IMR-90 (cell line): ENCODE measurements around the gene TBC1D10A. TPM values are rescaled to one million over a fixed set of nuclear protein-coding genes. Genes with fewer than 3 reads are reported as not detected.
A peak's percentile ranks its signal among the peaks of the same experiment; 100 is the strongest.

Source experiments
- ATAC-seq: fragments of 200-7000 bp; cut with Tn5 transposase; 2 replicates; pipeline ENCODE4 v1.9.1; 2020; ENCODE audit warnings: low read depth, mild to moderate bottlenecking, moderate library complexity
- BruUV-seq: library from RNA; stranded (reverse); fragments of 400-500 nt; replicated peaks from 2 replicates; lab custom pipeline; 2021; lab: Mats Ljungman, UMichigan
- CTCF ChIA-PET: fragments of 300-600 bp; formaldehyde crosslinking; extraction: SDS; loops from one replicate; lab custom pipeline; 2021; ENCODE audit warnings: antibody characterized with exemption; lab: Yijun Ruan, JAX
- POLR2A ChIA-PET: fragments of 300-600 bp; sonication (Branson Sonifier 250); formaldehyde crosslinking; loops from one replicate; lab custom pipeline; 2022; ENCODE audit warnings: antibody characterized with exemption; ENCODE audit not compliant: unreplicated experiment; lab: Charles Lee
- DNase-seq: peaks from one replicate; pipeline ENCODE4 v3.0.0; 2013
- H2AFZ ChIP-seq: replicated peaks from 2 replicates; pipeline ENCODE3; 2013; ENCODE audit warnings: low read length, mild to moderate bottlenecking; ENCODE audit not compliant: poor library complexity
- H2AK5ac ChIP-seq: 2 replicates; pipeline ENCODE4 v1.6.1; 2013; ENCODE audit warnings: low read depth, low read length, inconsistent platforms
- H2AK9ac ChIP-seq: replicated peaks from 2 replicates; pipeline ENCODE3; 2013; ENCODE audit warnings: mild to moderate bottlenecking, low read depth, low read length, moderate library complexity; ENCODE audit not compliant: poor library complexity
- H2BK120ac ChIP-seq: 2 replicates; pipeline ENCODE4 v1.6.1; 2013; ENCODE audit warnings: low read depth, low read length, inconsistent platforms
- H2BK15ac ChIP-seq: 3 replicates; pipeline ENCODE4 v1.6.1; 2013; ENCODE audit warnings: low read depth, low read length, inconsistent platforms
- H2BK20ac ChIP-seq: 2 replicates; pipeline ENCODE4 v1.6.1; 2013; ENCODE audit warnings: low read depth, mild to moderate bottlenecking, inconsistent platforms, low read length, moderate library complexity
- H2BK5ac ChIP-seq: 2 replicates; pipeline ENCODE4 v1.6.1; 2013; ENCODE audit warnings: mild to moderate bottlenecking, low read depth, low read length, inconsistent platforms; ENCODE audit not compliant: poor library complexity, severe bottlenecking
- H3K14ac ChIP-seq: replicated peaks from 2 replicates; pipeline ENCODE4 v1.6.1; 2013; ENCODE audit warnings: low read depth, low read length, inconsistent platforms
- H3K18ac ChIP-seq: 2 replicates; pipeline ENCODE4 v1.6.1; 2013; ENCODE audit warnings: low read depth, low read length, control low read depth
- H3K23ac ChIP-seq: 2 replicates; pipeline ENCODE4 v1.6.1; 2013; ENCODE audit warnings: low read depth, low read length, inconsistent platforms
- H3K27ac ChIP-seq: 2 replicates; pipeline ENCODE4 v1.5.1; 2013; ENCODE audit warnings: mild to moderate bottlenecking, control low read depth, low read length; ENCODE audit not compliant: insufficient read depth
- H3K27me3 ChIP-seq: 2 replicates; pipeline ENCODE4 v1.6.1; 2013; ENCODE audit warnings: low read length; ENCODE audit not compliant: control insufficient read depth, insufficient read depth
- H3K36me3 ChIP-seq: 2 replicates; pipeline ENCODE4 v1.6.1; 2013; ENCODE audit warnings: low read length, mixed read lengths; ENCODE audit not compliant: control insufficient read depth, insufficient read depth
- H3K4ac ChIP-seq: 2 replicates; pipeline ENCODE4 v1.6.1; 2013; ENCODE audit warnings: low read depth, low read length, inconsistent platforms
- H3K4me1 ChIP-seq: 2 replicates; pipeline ENCODE4 v1.6.1; 2013; ENCODE audit warnings: low read length, mixed read lengths; ENCODE audit not compliant: control insufficient read depth, insufficient read depth
- H3K4me2 ChIP-seq: 2 replicates; pipeline ENCODE4 v1.6.1; 2013; ENCODE audit warnings: low read depth, mild to moderate bottlenecking, control low read depth, low read length, moderate library complexity
- H3K4me3 ChIP-seq: 2 replicates; pipeline ENCODE4 v1.5.1; 2013; ENCODE audit warnings: low read depth, mild to moderate bottlenecking, control low read depth, low read length, moderate library complexity; ENCODE audit not compliant: insufficient read depth
- H3K56ac ChIP-seq: 2 replicates; pipeline ENCODE4 v1.6.1; 2013; ENCODE audit warnings: low read length, inconsistent platforms; ENCODE audit not compliant: insufficient read depth; ENCODE audit errors: extremely low read depth
- H3K79me1 ChIP-seq, 2 experiments: 2 replicates each; pipeline ENCODE4 v1.6.1; 2013; ENCODE audit warnings: low read length in 2 of 2, inconsistent platforms in 1 of 2, low read depth in 1 of 2
- H3K9ac ChIP-seq: 2 replicates; pipeline ENCODE4 v1.6.1; 2013; ENCODE audit warnings: low read depth, low read length, control low read depth
- H3K9me1 ChIP-seq: 2 replicates; pipeline ENCODE4 v1.6.1; 2013; ENCODE audit warnings: low read length, inconsistent platforms; ENCODE audit not compliant: insufficient read depth
- H3K9me3 ChIP-seq: 2 replicates; pipeline ENCODE4 v1.6.1; 2013; ENCODE audit warnings: low read length; ENCODE audit not compliant: control insufficient read depth, insufficient read depth
- H4K20me1 ChIP-seq: 2 replicates; pipeline ENCODE4 v1.6.1; 2013; ENCODE audit warnings: low read length, inconsistent platforms; ENCODE audit not compliant: insufficient read depth
- H4K5ac ChIP-seq: 2 replicates; pipeline ENCODE4 v1.6.1; 2013; ENCODE audit warnings: mild to moderate bottlenecking, low read depth, low read length, control low read depth
- H4K8ac ChIP-seq, 2 experiments: 2 replicates each; pipeline ENCODE4 v1.6.1; 2013; ENCODE audit warnings: low read depth in 2 of 2, low read length in 2 of 2, control low read depth in 1 of 2, inconsistent platforms in 1 of 2
- H4K91ac ChIP-seq: 2 replicates; pipeline ENCODE4 v1.6.1; 2013; ENCODE audit warnings: low read depth, low read length, inconsistent platforms; ENCODE audit not compliant: insufficient read depth
- BHLHE40 ChIP-seq: fragments of 150-350 bp; IDR thresholded peaks from 2 replicates; pipeline ENCODE4 v1.6.1; 2016; ENCODE audit warnings: mild to moderate bottlenecking, low read depth, low read length
- CEBPB ChIP-seq: IDR thresholded peaks from 2 replicates; pipeline ENCODE4 v1.6.1; 2012; ENCODE audit warnings: low read depth, low read length, improper control_type of control experiment
- FOS ChIP-seq: fragments of 150-350 bp; IDR thresholded peaks from 2 replicates; pipeline ENCODE4 v1.6.1; 2016; ENCODE audit warnings: low read depth, low read length
- MAFK ChIP-seq: IDR thresholded peaks from 2 replicates; pipeline ENCODE4 v1.6.1; 2012; ENCODE audit warnings: low read depth, low read length, improper control_type of control experiment
- NFE2L2 ChIP-seq: fragments of 150-350 bp; IDR thresholded peaks from 2 replicates; pipeline ENCODE4 v1.6.1; 2016; ENCODE audit warnings: low read depth, mild to moderate bottlenecking, low read length
- POLR2A ChIP-seq: IDR thresholded peaks from 2 replicates; pipeline ENCODE4 v1.6.1; 2012; ENCODE audit warnings: mild to moderate bottlenecking, low read depth, low read length
- RAD21 ChIP-seq: IDR thresholded peaks from 2 replicates; pipeline ENCODE4 v1.6.1; 2012; ENCODE audit warnings: low read length, improper control_type of control experiment
- WGBS, 2 experiments: methylation state at CpG; one replicate each; pipeline versions ENCODE4 v1.1.5 to v1.1.7; 2013; ENCODE audit warnings: missing lambda C conversion rate in 2 of 2; ENCODE audit not compliant: insufficient read length in 1 of 2; ENCODE audit errors: extremely low coverage in 2 of 2; 5-methylcytosine and 5-hydroxymethylcytosine counted together
- dilution Hi-C: fragments of 300-500 bp; cut with HindIII; formaldehyde crosslinking; loops from one replicate; pipeline ENCODE4 v1.14.3; 2018; ENCODE audit warnings: low sequenced_read_pairs; ENCODE audit not compliant: unreplicated experiment
- in situ Hi-C: fragments of 300-500 bp; cut with MboI; formaldehyde crosslinking; loops from 3 replicates; pipeline ENCODE4 v1.14.3; 2019; ENCODE audit warnings: low sequenced_read_pairs, inconsistent platforms, mixed read lengths
- intact Hi-C: fragments of 100-400 bp; cut with micrococcal nuclease; formaldehyde crosslinking; loops from 2 replicates; pipeline ENCODE4 v1.10.0; 2022
- polyA plus RNA-seq, 3 experiments: library from polyadenylated mRNA; depleted of rRNA; stranded (reverse); fragments of >200 nt; gene quantifications; 2 replicates each; pipeline ENCODE4 v1.2.3, GENCODE V29; 2012; ENCODE audit warnings: low replicate concordance in 1 of 3
- total RNA-seq: library from RNA; depleted of rRNA; stranded (reverse); fragments of >200 nt; gene quantifications from 2 replicates; pipeline ENCODE4 v1.2.3, GENCODE V29; 2012
- TF ChIP-seq, protein P1 (sequence below): fragments of 150-350 bp; IDR thresholded peaks from 2 replicates; pipeline ENCODE4 v1.6.1; 2017; ENCODE audit warnings: mild to moderate bottlenecking, antibody characterized with exemption, low read length, low read depth
- TF ChIP-seq, protein P2 (sequence below): fragments of 150-350 bp; IDR thresholded peaks from 2 replicates; pipeline ENCODE4 v1.6.1; 2016; ENCODE audit warnings: low read depth, mild to moderate bottlenecking, low read length, moderate library complexity, borderline replicate concordance

TBC1D10A gene
- total and polyA plus RNA-seq, 2 of the 4 experiments (the other 2 are of a cell fraction): 16.3 to 33.1 TPM

DNA sequence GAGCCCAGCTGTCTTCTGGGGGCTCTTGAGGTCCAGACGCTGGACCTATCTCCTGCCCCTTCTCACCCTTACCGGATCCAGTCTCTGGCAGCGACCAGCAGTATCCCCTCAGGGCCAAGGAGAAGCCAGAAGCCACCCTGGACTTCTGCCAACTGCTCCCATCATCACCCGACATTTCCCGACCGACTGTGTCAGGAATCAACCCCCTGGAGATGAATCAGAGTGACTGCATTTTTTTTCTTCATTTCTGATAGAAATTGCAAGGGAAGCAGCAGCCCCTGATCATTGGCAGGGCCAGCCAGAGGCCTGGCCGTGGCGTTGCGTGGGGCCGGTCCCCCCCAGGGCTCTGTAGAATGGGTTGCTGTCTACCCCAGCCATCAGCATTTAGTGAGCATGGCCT lies 75.0 kb downstream of the TBC1D10A start:
- Histone ChIP-seq H3K23ac (peak overlapping the region; percentile 66; the same call in 1 of the 2 replicates), H3K27me3 (no peaks in the 10 kb centered on the region), H3K79me1 (peaks cover 4 to 12% of the 10 kb centered on the region in 2 experiments; a peak in 3 of 4 replicates), H2AFZ (peak overlapping the region; percentile 46), H3K9me3 (no peaks in the 10 kb centered on the region), H4K20me1 (no peaks in the 10 kb centered on the region), H4K8ac (peak overlapping the region; percentile 98), H3K4ac (peak overlapping the region; percentile 95), H2AK5ac (peak overlapping the region; percentile 100), H4K91ac (peak overlapping the region; percentile 97), H3K14ac (peak overlapping the region; percentile 97), H4K5ac (peak overlapping the region; percentile 87), H3K9ac (peak overlapping the region; percentile 50), H3K27ac (peak overlapping the region; percentile 76), H3K18ac (peak overlapping the region; percentile 66), H3K36me3 (no peaks in the 10 kb centered on the region), H3K9me1 (peaks cover 16% of the 10 kb centered on the region), H2BK5ac (peak overlapping the region; percentile 70), H2BK120ac (peak overlapping the region; percentile 96), H3K4me3 (no peak overlapping the region), H2AK9ac (peak overlapping the region; percentile 89), H3K56ac (peak overlapping the region; percentile 66; the same call in 1 of the 2 replicates), H3K4me1 (peaks cover 56% of the 10 kb centered on the region), H2BK20ac (peak overlapping the region; percentile 89), H2BK15ac (peak overlapping the region; percentile 99; the same call in 2 of the 3 replicates), H3K4me2 (no peak overlapping the region)
- intact Hi-C loops (no loop called here), dilution Hi-C loops (no loop called here), in situ Hi-C loops (no loop called here)
- CTCF ChIA-PET: no interaction called here
- POLR2A ChIA-PET: no interaction called here
- BruUV-seq: no TSS peak
- WGBS, 2 experiments: no CpG with 5 or more reads among the region's 10 CpGs
- ATAC-seq (no peak), DNase-seq (peak; percentile 82)
- TF ChIP-seq, protein P1, sequence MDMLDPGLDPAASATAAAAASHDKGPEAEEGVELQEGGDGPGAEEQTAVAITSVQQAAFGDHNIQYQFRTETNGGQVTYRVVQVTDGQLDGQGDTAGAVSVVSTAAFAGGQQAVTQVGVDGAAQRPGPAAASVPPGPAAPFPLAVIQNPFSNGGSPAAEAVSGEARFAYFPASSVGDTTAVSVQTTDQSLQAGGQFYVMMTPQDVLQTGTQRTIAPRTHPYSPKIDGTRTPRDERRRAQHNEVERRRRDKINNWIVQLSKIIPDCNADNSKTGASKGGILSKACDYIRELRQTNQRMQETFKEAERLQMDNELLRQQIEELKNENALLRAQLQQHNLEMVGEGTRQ: no peak
- no peak for TF ChIP-seq RAD21
- TF ChIP-seq MAFK: peak; percentile 33
- TF ChIP-seq, protein P2, sequence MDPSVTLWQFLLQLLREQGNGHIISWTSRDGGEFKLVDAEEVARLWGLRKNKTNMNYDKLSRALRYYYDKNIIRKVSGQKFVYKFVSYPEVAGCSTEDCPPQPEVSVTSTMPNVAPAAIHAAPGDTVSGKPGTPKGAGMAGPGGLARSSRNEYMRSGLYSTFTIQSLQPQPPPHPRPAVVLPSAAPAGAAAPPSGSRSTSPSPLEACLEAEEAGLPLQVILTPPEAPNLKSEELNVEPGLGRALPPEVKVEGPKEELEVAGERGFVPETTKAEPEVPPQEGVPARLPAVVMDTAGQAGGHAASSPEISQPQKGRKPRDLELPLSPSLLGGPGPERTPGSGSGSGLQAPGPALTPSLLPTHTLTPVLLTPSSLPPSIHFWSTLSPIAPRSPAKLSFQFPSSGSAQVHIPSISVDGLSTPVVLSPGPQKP: no peak
- peak; percentile 77; the same call in 1 of the 2 replicates for TF ChIP-seq POLR2A
- TF ChIP-seq BHLHE40: no peak
- peak; percentile 41; the same call in 1 of the 2 replicates for TF ChIP-seq FOS
- TF ChIP-seq CEBPB: peak; percentile 31; the same call in 1 of the 2 replicates
- TF ChIP-seq NFE2L2: no peak
